IPS-NIHi11 (cell line): ENCODE results near the gene CDC5L.
A peak's percentile ranks its signal among the peaks of the same experiment; 100 is the strongest.

Experiments
- DNase-seq: peaks from one replicate; pipeline ENCODE4 v3.0.0; 2012; ENCODE audit warnings: mixed read lengths, low spot score

CDC5L gene

DNA sequence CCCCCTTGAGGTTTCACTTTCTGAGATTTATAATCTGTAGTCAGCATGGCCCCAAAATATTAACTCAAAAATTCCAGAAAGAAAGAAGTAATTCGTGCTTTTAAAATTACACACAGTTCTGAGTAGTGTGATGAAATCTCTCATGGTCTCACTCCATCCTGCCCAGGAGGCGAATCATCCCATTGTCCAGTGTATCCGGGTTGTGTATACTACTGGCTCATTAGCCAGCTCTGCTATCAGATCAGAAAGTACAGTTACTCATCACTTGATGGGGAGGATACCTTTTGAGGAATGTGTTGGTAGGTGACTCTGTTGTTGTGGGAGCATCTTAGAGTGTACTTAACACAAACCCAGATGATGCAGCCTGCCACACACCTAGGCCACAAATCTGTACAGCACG is 65.2 kb downstream of the CDC5L start:
- DNase-seq = no peak

DNA sequence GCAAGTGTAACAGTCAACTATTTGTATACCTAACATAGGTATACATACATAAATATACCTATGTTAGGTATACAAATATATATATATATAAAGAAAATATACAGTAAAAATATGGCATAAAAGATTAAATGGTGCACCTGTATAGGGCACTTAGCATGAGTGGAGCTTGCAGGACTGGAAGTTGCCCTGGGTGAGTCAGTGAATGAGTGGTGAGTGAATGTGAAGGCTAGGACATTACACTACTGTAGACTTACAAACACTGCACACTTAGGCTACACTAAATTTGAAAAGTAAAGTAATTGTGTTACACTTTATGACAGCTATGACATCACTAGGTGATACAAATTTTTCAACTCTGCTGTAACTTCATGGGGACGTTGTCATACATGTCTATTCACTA is 65.6 kb downstream of the CDC5L start:
- no peak for DNase-seq

DNA sequence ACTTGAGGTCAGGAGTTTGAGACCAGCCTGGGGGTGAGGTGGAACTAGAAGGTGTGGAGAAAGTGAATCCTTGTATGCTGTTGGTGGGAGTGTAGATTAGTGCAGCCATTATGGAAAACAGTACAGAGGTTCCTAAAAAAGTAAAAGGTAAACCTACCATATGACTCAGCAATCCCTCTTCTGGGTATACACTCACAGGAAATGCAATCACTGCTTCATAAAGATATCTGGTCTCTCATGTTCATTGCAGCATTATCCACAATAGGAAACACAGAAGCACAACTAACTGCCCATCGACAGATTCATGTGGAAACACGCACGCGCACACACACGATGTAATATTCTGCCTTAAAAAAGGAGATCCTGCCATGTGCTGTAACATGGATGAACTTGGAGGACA is 66.7 kb downstream of the CDC5L start:
- DNase-seq = no peak

DNA sequence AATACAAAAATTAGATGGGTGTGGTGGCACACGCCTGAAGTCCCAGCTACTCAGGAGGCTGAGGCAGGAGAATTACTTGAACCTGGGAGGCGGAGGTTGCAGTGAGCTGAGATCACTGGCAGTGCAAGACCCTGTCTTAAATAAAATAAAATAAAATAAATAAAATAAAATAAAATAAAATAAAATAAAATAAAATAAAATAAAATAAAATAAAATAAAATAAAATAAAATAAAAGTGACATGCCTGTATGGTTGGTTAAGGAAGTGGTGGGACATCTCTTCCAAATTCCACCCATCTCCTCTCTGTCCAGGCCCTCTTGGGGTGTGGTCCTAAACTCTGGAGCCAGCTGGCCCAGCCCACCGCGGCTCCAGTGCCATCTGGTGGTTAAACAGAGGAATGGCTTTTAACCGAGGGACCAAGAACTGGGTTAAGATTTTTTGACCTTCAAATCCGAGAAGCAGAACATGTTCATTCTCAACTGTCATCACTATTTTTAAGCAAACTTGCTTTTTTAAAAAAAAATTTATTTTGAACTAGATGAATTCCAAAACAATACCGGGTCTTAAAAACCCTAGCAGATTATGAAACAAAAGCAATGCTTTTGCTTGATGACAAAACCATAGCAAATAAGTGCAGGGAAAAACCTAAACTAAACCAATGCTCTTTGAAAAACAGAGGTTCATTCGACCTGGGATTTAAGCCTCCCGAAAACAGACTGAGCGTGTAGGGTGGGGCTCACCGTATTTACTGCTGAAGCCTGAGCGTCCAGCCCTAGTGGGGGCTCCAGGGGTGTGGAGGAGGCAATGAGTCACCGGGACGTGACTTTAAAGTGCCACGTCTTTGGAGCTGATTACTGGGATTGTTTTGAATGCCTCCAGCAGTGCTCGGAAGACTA is 68.8 kb downstream of the CDC5L start:
- peak; percentile 86 for DNase-seq

DNA sequence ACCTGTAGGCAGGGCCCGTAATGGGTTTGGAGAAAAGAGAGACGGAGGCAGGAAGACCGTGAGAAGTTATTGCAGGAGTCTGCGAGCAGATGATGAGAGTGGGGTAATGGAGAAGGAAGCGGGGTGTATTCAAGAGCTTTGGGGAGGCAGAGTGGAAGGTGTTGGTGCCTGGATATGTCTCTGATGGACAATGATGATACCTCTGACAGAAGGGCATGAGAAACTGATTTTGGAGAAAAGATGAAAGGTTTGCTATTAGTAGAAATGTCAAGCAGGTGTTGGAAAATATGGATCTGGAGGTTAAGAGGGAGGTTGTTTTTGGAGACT is 69.4 kb downstream of the CDC5L start:
- DNase-seq = no peak

DNA sequence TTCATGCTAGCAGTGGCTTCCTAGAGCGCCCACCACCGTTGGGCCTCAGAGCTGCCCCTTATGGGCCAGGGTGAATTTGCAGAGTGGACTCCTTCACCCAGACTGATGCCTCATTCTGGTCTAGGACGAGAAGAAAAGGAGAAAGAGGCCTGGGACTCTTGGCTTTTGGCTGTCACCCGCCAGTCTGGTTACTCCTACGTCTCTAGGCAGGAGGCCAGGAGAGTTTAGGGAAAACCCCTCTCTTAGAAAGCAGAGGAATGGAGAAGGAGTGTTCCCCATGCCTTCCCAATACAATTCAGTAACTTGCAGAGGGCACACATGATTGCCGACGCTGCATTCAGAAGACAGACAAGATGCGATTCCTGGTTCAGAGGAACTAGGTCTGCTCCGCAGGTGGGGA is 70.1 kb downstream of the CDC5L start:
- DNase-seq = no peak

DNA sequence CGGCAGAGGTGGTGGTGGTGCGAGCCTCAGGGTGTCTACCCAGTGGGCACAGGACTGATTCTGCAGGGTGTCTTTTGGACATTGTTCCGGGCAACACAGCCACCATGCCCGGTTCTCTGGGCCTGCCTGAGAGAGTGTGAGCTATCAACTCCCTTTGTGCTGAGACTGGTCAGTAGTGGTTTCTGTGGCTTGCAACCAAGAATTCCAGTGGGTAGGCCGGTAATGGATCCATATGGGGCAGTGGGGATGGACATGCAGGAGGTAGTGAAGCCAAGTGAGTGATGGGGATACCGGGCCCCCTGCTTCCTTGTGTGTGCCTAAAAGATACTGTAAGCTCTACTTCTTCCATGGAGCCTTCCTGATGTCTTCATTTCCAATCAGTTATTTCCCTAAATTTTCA is 71.0 kb downstream of the CDC5L start:
- no peak for DNase-seq

DNA sequence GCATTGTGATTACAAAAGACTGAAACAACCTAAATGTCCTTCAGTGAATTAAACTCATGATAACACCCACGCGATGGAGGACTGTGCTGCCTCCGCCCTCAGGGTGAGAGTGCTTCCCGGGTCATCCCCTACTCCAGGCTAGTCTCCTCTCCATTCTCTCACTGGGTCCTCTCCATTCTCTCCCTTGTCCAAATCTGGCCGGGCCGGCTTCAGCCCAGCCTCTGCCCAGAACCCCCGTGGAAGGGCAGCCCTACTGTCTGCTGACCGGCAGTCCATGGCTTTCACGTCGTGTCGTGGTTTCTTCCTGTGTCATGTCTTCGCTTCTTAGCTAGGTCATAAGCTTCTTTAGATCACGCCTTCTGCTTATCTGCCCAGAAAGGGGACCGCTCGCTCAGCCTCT is 74.8 kb downstream of the CDC5L start:
- no peak for DNase-seq

DNA sequence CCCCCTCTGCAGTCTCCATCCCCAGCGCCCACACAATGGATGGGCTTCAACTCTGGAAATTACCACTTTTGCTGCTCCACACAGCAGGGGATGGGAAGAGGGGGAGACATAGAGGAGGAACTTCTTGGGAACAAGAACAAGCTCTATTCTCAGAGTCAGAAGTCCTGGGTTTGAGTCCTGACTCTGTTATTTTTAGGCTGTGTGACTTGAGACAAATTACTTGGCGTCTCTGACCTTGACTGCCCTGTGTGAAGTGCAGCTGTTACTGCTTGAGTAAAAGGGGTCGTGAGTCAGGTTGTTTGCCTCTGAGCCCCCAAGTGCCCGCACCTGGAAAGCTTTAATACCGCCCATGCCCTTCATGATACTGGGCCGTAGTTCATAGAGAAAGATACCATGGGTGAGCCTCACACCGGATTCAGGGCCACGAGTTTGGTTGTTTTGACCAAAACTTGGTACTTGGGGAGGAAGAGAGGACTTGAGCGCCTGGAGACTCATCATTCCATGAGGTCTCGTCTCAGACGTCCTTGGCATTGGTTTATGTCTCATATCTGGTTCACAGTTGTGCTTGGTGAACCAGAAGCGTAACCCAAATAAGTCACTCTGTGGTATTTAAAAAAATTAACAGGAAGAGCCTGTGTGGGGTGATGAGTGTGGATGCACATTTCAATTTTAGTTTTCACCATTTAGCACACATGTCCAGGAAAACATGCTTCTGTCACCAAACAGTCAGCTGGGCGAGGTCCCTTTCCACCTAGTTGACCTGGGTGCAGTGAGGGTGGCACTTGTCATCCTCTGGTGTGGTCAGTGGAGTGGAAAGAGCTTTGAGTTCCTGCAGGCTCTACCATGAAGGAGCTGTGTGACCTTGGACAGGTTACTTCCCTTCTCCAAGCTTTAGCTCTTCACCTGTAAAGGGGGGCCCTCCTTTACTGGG is 75.6 kb downstream of the CDC5L start:
- no peak for DNase-seq

DNA sequence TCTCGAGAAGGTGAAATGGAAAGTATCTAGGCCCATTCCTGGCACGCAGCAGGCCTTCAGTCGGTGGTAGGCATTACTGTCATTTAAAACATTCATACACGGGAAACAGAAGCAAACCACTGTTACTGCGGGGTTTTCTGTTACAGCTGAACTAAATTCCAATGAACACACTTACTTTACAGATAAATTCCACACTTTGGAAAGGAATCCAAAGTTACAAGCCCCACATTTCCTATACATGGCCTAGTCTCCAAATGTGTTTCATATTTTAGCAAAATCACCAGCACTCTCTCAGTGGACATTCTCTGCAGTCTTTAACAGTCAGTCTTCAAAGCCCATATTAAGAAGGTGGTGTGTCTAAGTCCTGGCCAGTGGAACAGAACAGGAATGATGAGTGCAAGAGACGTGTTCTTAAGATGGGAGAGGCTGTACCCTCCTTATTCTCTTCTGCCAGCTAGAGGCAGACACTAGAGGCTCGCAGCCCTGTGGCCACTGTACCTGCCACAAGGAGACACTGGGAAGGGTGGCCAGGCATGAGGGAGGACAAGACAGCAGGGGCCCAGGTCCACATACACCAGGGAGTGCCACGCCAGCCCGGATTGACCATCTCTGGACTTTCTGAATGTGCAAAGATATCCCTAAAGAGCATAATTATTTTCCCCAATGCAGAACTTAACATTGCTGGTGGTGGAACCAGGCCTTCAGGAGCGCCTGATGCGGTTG is 76.4 kb downstream of the CDC5L start:
- DNase-seq = no peak

DNA sequence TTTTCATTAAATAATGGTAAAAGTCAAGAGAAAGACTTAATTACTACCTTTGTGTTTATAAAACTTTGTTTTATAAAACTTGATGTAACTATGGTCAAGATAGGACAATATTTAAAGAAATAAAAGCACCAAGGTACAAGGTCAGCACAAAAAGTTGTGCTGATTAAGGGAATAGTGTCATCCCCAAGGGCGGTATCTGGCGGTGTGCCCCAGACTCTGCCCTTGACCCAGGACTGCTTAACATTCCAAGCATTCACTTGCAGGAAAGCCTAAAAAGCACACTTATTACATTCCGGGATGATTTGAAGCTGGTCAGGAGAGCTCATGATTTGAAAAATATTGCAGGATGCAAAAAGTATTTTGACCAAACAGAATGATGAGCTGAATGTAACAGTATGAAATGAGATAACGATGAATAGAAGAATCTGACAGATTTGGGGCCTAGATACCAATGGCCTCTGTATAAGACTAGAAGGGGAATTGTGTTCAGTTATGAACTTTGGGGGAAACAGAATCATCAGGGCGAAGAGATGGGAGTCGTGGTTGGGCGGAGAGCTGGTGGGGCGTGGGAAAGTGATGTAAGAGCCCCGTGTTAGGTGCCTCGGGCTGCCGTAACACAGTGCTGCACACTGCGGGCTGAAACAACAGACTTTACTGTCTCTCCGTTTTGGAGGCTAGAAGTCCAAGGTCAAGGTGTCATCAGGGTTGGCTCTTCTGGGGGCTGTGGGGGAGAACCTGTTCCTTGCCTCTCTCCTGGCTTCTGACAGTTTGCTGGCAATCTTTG is 77.2 kb downstream of the CDC5L start:
- DNase-seq = no peak

DNA sequence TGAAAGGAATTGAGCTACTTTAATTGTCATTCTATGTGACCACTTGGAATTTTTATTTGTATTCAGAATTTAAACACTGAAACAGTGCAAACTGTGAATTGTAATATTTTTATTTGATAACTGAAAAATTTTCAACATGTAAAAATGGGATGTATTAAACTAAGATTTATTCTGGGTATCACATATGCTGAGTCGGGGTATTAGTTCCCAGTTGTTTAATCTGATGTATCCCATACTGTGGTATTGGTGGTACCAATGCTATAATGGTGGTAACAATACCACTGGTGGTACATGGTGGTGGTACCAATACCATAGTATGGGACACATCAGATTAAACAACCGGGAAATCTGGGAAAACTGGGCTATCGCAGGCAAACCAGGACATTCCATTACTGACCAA is 79.4 kb downstream of the CDC5L start:
- DNase-seq = no peak

DNA sequence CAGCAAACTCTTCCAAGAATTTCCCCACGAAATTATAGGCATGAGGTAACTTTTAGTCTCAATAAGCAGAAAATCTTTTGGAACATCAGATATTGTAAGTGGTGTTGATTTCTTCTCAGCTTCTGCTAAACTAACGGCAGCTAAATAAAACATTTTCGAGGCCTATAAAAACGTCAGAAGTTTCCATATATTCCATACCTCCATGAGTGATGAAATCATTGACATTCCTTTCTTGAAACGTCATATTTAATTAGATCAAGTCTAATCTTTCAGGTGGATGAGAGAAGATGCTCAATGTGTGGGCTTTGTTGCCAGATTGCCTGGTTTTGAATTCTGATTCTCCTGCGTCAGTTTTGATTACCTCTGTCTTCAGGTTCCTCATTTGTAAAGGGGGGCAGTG is 81.3 kb downstream of the CDC5L start:
- DNase-seq = no peak

DNA sequence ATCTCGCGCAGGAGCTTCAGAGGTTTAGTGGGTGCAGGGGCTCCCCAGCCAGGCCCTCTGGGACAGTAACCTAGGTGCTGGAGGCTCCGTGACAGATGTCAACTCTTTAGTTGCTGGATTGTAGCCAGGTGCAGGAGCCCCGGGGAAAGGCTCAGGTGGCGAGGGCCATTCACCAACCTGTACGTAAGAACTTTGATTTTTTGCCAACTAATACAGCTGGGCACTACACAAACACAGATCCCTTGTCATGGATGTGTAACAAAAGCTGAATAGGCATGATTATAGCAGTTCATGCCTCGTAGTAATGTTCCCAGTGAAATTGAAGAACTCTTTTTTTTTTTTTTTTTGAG is 82.6 kb downstream of the CDC5L start:
- DNase-seq = no peak

DNA sequence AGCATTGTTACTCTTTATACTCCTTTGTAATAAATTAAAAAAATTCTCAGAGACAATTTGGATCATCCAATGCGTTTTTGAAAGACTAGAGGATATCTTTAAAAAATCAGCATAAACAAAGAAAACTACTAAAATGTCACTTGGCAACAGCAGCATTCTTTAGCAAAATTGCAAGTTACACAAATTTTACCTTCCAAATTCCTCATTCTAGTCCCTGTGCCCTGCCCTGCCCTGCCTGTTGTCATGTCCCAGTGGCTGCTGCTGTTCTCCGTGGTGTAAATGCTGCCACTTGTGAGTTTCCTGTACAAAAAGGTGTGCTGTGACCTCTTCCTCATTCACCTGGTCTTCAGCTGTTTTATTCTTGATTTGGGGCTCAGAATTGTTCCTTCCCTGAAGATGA is 83.2 kb downstream of the CDC5L start:
- DNase-seq = no peak

DNA sequence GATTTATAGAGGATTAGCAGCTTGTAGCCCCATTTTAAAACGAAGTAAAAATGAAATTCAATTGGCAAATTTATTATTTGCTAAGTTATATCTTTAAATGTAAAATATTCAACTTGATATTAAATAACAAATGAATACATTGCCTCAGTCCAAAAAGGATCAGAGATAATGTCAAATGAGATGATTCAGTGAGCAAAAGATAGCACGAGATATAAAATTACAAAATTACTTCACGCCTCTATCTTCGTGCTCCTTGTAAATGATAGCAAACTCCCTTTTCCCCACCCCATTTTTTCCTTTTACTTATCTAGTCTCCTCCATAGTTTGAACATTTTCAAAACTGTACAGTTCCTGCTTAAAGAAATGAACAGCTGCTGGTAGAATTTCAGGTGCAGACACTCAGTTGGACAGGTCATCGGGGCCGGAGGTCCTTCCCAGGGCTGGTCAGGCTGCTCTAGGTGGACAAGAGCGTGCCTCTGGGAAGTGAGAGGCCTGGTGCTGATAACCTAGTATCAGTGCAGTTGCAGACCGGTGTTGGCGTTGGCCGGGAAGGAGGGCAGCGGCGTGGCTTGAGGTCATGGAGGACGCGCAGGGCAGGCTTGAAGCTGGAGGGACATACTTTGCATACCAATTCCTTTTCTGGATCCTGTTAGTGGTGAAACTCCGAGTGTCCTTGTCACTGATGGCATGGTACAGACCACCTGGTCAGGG is 83.9 kb downstream of the CDC5L start:
- DNase-seq = no peak

DNA sequence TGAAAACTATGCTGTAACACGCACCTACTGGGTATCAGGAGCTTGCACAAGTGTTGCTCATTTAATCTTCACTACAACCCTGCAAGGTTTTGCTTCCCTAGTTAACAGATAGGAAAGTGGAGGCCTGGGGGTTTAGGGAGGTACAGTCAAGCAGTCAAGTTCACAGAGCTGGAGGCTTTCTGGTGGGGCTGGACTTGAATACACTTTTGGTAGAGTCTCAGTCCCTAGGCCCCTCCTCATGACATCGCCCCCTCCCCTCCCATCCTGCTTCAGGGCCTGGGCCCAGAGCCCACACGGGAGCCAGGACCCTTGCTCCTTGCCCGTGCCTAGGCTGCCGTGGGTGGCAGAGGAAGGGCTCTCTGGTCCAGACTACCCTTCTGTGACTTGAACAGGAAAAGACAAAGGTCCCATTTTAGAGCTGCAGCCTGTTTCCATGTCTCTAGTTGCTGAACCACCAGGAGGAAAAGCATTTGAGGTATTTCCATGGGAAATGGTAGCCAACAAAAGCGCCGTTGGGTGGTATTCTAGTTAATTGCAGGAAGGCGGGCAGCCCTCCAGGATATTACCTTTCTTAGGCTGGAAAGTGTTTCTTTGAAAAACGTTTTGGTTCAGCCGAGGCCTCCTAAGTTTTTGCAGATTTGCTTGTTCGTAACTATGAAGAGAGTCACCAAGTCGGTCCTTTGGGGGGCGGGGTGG is 84.9 kb downstream of the CDC5L start:
- no peak for DNase-seq

DNA sequence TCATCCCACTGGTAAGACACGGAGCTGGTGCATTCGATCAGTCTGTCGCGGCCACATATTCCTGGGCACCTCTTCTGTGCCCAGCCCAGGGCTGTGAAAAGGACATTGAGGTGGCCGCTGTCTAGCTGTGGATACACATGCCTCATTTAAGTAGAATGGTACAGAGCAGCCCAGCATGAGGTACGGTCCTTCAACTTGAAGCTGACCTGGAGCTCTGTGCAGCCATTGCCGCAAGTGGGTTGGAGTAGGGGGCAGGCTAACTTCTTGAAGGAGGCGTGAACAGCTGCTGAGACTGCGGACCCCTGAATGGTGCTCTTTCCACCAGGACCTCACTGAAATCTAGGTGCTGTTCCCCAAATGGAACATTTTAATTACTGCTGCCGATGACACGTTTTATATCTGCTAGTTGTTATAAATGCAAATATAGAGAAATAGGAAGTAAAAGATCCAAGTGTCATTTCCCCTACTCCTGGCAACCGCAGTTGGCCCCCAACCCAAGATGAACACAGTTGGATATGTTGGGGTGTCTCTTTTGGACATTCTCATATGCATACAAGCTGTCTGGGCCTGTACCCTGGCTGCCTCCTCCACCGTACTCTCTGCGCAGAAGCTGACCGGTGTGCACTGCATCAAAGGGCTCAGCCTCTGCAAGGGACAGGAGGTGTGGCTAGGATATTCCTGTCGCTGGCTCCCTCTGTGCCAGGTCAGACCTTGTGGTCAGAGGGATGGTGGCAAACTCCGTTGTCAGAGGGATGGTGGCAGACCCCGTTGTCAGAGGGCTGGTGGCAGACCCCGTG is 86.1 kb downstream of the CDC5L start:
- no peak for DNase-seq

DNA sequence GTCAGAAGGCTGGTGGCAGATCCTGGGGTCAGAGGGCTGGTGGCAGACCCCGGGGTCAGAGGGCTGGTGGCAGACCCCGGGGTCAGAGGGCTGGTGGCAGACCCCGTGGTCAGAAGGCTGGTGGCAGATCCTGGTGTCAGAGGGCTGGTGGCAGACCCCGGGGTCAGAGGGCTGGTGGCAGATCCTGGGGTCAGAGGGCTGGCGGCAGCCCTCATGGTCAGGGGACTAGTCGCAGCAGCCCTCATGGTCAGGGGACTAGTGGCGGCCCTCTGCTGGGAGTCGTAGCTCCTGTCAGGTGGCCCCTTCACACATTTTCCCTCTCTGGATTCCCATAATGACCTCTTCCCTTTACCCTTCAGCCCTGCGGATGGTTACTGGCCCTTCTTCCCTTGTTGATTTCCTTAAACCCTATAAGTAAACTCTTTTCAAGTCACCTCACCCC is 86.7 kb downstream of the CDC5L start:
- DNase-seq = no peak

DNA sequence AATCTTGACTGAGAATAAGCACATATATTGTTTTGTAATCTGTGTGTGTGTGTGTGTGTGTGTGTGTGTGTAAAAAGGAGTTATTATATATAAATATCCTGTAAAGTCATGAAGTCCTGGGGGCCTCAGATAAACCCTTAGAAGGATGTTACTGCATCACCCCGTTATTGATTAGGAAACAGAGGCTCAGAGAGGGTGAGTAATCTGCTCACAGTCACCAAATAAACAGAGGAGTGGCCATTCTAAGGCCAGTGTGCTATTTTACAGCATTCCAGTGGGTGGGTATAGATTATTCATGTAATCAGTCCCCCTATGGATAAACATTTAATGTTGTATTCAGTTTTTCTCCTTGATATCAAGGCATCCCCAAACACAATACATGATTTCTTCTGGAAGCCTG is 87.1 kb downstream of the CDC5L start:
- no peak for DNase-seq
